GM12878 (cell line): ENCODE results near the gene NAT8L. TPM values are rescaled to one million over a fixed set of nuclear protein-coding genes. Genes with fewer than 3 reads are reported as not detected.

ENCODE experiments used
- ATAC-seq: fragments of 200-7000 bp; cut with Tn5 transposase; 3 replicates; pipeline ENCODE4 v1.9.1; 2020; ENCODE audit warnings: mild to moderate bottlenecking, moderate library complexity
- BruUV-seq: library from RNA; stranded (reverse); fragments of 400-500 nt; replicated peaks from 2 replicates; lab custom pipeline; 2021; lab: Mats Ljungman, UMichigan
- CTCF ChIA-PET: fragments of 300-600 bp; sonication (Branson Sonifier 250); formaldehyde crosslinking; extraction: SDS; loops from one replicate; lab custom pipeline; 2021; ENCODE audit warnings: inconsistent platforms; lab: Yijun Ruan, JAX
- POLR2A ChIA-PET: fragments of 350-600 bp; formaldehyde crosslinking; extraction: SDS; loops from one replicate; lab custom pipeline; 2021; ENCODE audit warnings: inconsistent platforms; lab: Charles Lee
- RAD21 ChIA-PET: fragments of 300-600 bp; sonication (Branson Sonifier 250); formaldehyde crosslinking; loops from one replicate; lab custom pipeline; 2023; ENCODE audit warnings: antibody characterized with exemption; ENCODE audit not compliant: unreplicated experiment; lab: Charles Lee
- SMC1A ChIA-PET: fragments of 300-600 bp; sonication (Branson Sonifier 250); formaldehyde crosslinking; loops from one replicate; lab custom pipeline; 2023; ENCODE audit not compliant: unreplicated experiment, uncharacterized antibody; lab: Charles Lee
- DNase-seq: peaks from one replicate; pipeline ENCODE4 v3.0.0-alpha.2; 2011; ENCODE audit warnings: low read depth, low spot score
- FAIRE-seq: peaks from 3 replicates; lab custom pipeline; 2011; peaks lifted over from hg19 to GRCh38; lab: Jason Lieb, UNC
- H2AFZ ChIP-seq: 2 replicates; pipeline ENCODE4 v1.6.0; 2011; ENCODE audit warnings: low read depth, low read length, control low read depth; ENCODE audit not compliant: control insufficient read depth
- H3K27ac ChIP-seq: 2 replicates; pipeline ENCODE4 v1.5.1; 2011; ENCODE audit warnings: control low read depth; ENCODE audit not compliant: control insufficient read depth, insufficient read depth
- H3K27me3 ChIP-seq, 2 experiments: replicated peaks in 1 of 2; 2 replicates each; pipeline versions ENCODE4 v1.6.0 to v1.6.1; 2011; ENCODE audit warnings: low read length in 1 of 2; ENCODE audit not compliant: control insufficient read depth in 2 of 2, insufficient read depth in 2 of 2
- H3K36me3 ChIP-seq, 2 experiments: 2 replicates each; pipeline ENCODE4 v1.5.1; 2011; ENCODE audit warnings: low read length in 1 of 2; ENCODE audit not compliant: control insufficient read depth in 2 of 2, insufficient read depth in 2 of 2
- H3K4me1 ChIP-seq: 2 replicates; pipeline ENCODE4 v1.6.1; 2011; ENCODE audit warnings: mild to moderate bottlenecking, low read length, moderate library complexity, mixed read lengths; ENCODE audit not compliant: control insufficient read depth, insufficient read depth
- H3K4me2 ChIP-seq: 2 replicates; pipeline ENCODE4 v1.6.0; 2011; ENCODE audit warnings: control low read depth; ENCODE audit not compliant: control insufficient read depth, insufficient read depth
- H3K4me3 ChIP-seq: fragments of 200-600 bp; sonication (generic); 2 replicates; pipeline ENCODE4 v1.5.1; 2016
- H3K79me2 ChIP-seq: 2 replicates; pipeline ENCODE4 v1.6.0; 2011; ENCODE audit warnings: low read length; ENCODE audit not compliant: control insufficient read depth, insufficient read depth
- H3K9ac ChIP-seq: 2 replicates; pipeline ENCODE4 v1.8.0; 2011; ENCODE audit warnings: low read length, control low read depth, mixed read lengths; ENCODE audit not compliant: control insufficient read depth, insufficient read depth
- H3K9me3 ChIP-seq: replicated peaks from 3 replicates; pipeline ENCODE4 v1.5.1; 2011; ENCODE audit warnings: mild to moderate bottlenecking, low read length; ENCODE audit not compliant: control insufficient read depth, insufficient read depth
- H4K20me1 ChIP-seq: 2 replicates; pipeline ENCODE4 v1.6.0; 2011; ENCODE audit not compliant: control insufficient read depth, insufficient read depth
- ASH2L ChIP-seq: fragments of 300-600, 200-600 bp; sonication (generic); IDR thresholded peaks from 2 replicates; pipeline ENCODE4 v1.6.1; 2017; ENCODE audit warnings: low read depth, mild to moderate bottlenecking, borderline replicate concordance
- CBFB ChIP-seq: IDR thresholded peaks from 2 replicates; pipeline ENCODE4 v1.6.1; 2016; ENCODE audit warnings: antibody characterized with exemption, low read depth
- CBX5 ChIP-seq: sonication (generic); IDR thresholded peaks from 2 replicates; pipeline ENCODE4 v1.6.1; 2016; ENCODE audit warnings: low read depth, moderate library complexity, mild to moderate bottlenecking, inconsistent platforms
- FOXK2 ChIP-seq: fragments of 450-650 bp; IDR thresholded peaks from 2 replicates; pipeline ENCODE4 v1.6.1; 2017; ENCODE audit warnings: mild to moderate bottlenecking, moderate library complexity
- IRF4 ChIP-seq: IDR thresholded peaks from 2 replicates; pipeline ENCODE4 v1.6.1; 2011; ENCODE audit warnings: low read depth, low read length
- KAT2A ChIP-seq: conservative IDR thresholded peaks from 2 replicates; pipeline ENCODE4 v1.6.1; 2011; ENCODE audit warnings: low read depth, low read length; ENCODE audit not compliant: control insufficient read depth
- MEF2B ChIP-seq: fragments of 450-650 bp; IDR thresholded peaks from 2 replicates; pipeline ENCODE4 v1.6.1; 2018; ENCODE audit warnings: mild to moderate bottlenecking, moderate library complexity; ENCODE audit not compliant: partially characterized antibody, poor library complexity, severe bottlenecking
- NFXL1 ChIP-seq: fragments of 450-650 bp; IDR thresholded peaks from 2 replicates; pipeline ENCODE4 v1.6.1; 2017; ENCODE audit warnings: antibody characterized with exemption, mild to moderate bottlenecking, borderline replicate concordance
- PML ChIP-seq: IDR thresholded peaks from 2 replicates; pipeline ENCODE4 v1.6.1; 2012; ENCODE audit warnings: low read length, inconsistent platforms
- POLR2AphosphoS5 ChIP-seq: IDR thresholded peaks from 2 replicates; pipeline ENCODE4 v1.6.1; 2011; ENCODE audit warnings: mild to moderate bottlenecking, low read length, inconsistent platforms
- SIX5 ChIP-seq: IDR thresholded peaks from 2 replicates; pipeline ENCODE4 v1.6.1; 2011; ENCODE audit warnings: mild to moderate bottlenecking, low read depth, low read length, moderate library complexity; ENCODE audit not compliant: severe bottlenecking
- ZNF622 ChIP-seq: fragments of 450-650 bp; IDR thresholded peaks from 2 replicates; pipeline ENCODE4 v1.6.1; 2017; ENCODE audit warnings: mild to moderate bottlenecking, inconsistent platforms
- WGBS: methylation state at CpG from one replicate; pipeline ENCODE4 v1.1.6; 2016; ENCODE audit warnings: low lambda C conversion rate; ENCODE audit not compliant: insufficient replicate concordance, insufficient coverage; ENCODE audit errors: missing lambda C conversion rate; 5-methylcytosine and 5-hydroxymethylcytosine counted together
- in situ Hi-C: fragments of 300-500 bp; cut with MboI; formaldehyde crosslinking; loops from 9 replicates; pipeline ENCODE4 v1.14.3; 2018; ENCODE audit warnings: mixed read lengths
- intact Hi-C: fragments of 100-400 bp; cut with micrococcal nuclease; formaldehyde crosslinking; loops from one replicate; pipeline ENCODE4 v1.14.2; 2022; ENCODE audit not compliant: unreplicated experiment
- polyA plus RNA-seq, 11 experiments: library from polyadenylated mRNA; depleted of rRNA in 4 of 11; unstranded in 6 of 11; stranded (reverse) in 5 of 11; fragments of >200 nt; fragmentation: Nextera tagmentation in 4 of 11; fragmentation: Illumina TruSeq in 1 of 11; extraction: Ambion mirVana in 4 of 11; extraction: Trizol in 1 of 11; gene quantifications; 1 replicate in 1 of 11; 2 replicates in 10 of 11; pipeline versions ENCODE4 v1.2.1 to v1.2.3, GENCODE V29; 2011 to 2016; ENCODE audit warnings: inconsistent platforms in 2 of 11, missing spikeins in 2 of 11, low read depth in 1 of 11
- total RNA-seq, 4 experiments: library from RNA; depleted of rRNA in 3 of 4; stranded (reverse); fragments of >200 nt in 3 of 4; fragmentation: Illumina TruSeq in 1 of 4; extraction: Trizol in 1 of 4; gene quantifications; 2 replicates each; pipeline versions ENCODE4 v1.2.1 to v1.2.3, GENCODE V29; 2013 to 2021
- TF ChIP-seq, protein P1 (sequence below): IDR thresholded peaks from 2 replicates; pipeline ENCODE4 v1.6.1; 2012; ENCODE audit warnings: low read depth, low read length, improper control_type of control experiment
- TF ChIP-seq, protein P2 (sequence below): IDR thresholded peaks from 2 replicates; pipeline ENCODE4 v1.6.1; 2012; ENCODE audit warnings: mild to moderate bottlenecking, low read depth, low read length
- TF ChIP-seq, protein P3 (sequence below): fragments of 450-650 bp; IDR thresholded peaks from 2 replicates; pipeline ENCODE4 v1.6.1; 2018; ENCODE audit warnings: borderline replicate concordance, mild to moderate bottlenecking; ENCODE audit not compliant: partially characterized antibody
- TF ChIP-seq, protein P4 (sequence below): fragments of 450-650 bp; IDR thresholded peaks from 2 replicates; pipeline ENCODE4 v1.6.1; 2017; ENCODE audit warnings: mild to moderate bottlenecking

Gene NAT8L
- total and polyA plus RNA-seq, 10 of the 15 experiments (the other 5 are each of a cell fraction or from before 2014, with no cell fraction given) = 0.01 to 0.31 (median 0.11) TPM; not detected in 5

DNA sequence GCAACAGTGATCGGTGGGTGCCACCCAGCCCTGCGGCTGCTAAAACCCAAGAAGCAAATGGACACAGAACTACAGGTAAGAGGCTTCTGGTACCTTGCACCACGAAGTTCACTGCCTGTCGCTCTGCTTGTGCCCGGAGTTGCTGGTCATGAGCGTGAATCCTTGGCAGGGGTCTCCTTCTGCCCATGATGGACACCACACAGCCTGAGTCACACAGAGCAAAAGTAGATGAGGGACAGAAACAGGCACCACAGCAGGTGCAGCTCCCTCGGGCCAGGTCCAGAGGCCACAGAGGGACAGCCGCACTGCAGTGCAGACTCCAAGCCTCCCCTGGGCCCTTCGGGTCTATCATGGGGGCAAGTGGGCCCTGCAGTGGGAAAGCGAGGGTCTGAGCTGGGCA is 22.4 kb downstream of the NAT8L start (continued):
- TF ChIP-seq, protein P1, sequence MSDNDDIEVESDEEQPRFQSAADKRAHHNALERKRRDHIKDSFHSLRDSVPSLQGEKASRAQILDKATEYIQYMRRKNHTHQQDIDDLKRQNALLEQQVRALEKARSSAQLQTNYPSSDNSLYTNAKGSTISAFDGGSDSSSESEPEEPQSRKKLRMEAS = no peak
- TF ChIP-seq POLR2AphosphoS5 = no peak

DNA sequence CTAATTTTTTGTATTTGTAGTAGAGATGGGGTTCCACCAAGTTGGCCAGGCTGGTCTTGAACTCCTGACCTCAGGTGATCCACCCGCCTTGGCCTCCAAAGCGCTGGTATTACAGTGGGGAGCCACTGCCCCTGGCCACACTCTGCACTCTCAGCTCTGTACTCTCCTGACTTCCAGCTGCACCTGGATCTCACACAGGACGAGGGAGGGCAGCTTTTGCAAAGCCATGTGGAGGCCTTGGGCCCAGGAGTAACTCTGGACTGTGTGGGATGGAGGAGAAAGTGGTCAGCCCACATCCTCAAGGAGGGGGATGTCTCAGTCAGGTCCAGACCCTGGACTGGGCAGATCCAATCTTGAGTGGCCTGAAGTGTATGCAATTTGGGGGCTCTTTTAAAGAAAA is 23.0 kb downstream of the NAT8L start:
- FAIRE-seq (no peak), DNase-seq (no peak), ATAC-seq (no peak)
- SMC1A ChIA-PET = no interaction called here
- H3K36me3 ChIP-seq = no peaks in the 10 kb centered on the region
- CTCF ChIA-PET = no interaction called here
- H3K4me3 ChIP-seq = no peak overlapping the region
- no peaks in the 10 kb centered on the region for H4K20me1 ChIP-seq
- H2AFZ ChIP-seq = no peak overlapping the region
- no peak overlapping the region for H3K27ac ChIP-seq
- POLR2A ChIA-PET = no interaction called here
- BruUV-seq = no TSS peak
- intact Hi-C loops = no loop called here
- H3K4me1 ChIP-seq = peaks cover 3% of the 10 kb centered on the region
- H3K4me2 ChIP-seq = no peak overlapping the region
- no peak for TF ChIP-seq MEF2B
- no peak for TF ChIP-seq SIX5
- no peak for TF ChIP-seq FOXK2
- no peak for TF ChIP-seq PML
- no peak for TF ChIP-seq NFXL1
- TF ChIP-seq, protein P2, sequence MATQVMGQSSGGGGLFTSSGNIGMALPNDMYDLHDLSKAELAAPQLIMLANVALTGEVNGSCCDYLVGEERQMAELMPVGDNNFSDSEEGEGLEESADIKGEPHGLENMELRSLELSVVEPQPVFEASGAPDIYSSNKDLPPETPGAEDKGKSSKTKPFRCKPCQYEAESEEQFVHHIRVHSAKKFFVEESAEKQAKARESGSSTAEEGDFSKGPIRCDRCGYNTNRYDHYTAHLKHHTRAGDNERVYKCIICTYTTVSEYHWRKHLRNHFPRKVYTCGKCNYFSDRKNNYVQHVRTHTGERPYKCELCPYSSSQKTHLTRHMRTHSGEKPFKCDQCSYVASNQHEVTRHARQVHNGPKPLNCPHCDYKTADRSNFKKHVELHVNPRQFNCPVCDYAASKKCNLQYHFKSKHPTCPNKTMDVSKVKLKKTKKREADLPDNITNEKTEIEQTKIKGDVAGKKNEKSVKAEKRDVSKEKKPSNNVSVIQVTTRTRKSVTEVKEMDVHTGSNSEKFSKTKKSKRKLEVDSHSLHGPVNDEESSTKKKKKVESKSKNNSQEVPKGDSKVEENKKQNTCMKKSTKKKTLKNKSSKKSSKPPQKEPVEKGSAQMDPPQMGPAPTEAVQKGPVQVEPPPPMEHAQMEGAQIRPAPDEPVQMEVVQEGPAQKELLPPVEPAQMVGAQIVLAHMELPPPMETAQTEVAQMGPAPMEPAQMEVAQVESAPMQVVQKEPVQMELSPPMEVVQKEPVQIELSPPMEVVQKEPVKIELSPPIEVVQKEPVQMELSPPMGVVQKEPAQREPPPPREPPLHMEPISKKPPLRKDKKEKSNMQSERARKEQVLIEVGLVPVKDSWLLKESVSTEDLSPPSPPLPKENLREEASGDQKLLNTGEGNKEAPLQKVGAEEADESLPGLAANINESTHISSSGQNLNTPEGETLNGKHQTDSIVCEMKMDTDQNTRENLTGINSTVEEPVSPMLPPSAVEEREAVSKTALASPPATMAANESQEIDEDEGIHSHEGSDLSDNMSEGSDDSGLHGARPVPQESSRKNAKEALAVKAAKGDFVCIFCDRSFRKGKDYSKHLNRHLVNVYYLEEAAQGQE = no peak
- TF ChIP-seq, protein P3, sequence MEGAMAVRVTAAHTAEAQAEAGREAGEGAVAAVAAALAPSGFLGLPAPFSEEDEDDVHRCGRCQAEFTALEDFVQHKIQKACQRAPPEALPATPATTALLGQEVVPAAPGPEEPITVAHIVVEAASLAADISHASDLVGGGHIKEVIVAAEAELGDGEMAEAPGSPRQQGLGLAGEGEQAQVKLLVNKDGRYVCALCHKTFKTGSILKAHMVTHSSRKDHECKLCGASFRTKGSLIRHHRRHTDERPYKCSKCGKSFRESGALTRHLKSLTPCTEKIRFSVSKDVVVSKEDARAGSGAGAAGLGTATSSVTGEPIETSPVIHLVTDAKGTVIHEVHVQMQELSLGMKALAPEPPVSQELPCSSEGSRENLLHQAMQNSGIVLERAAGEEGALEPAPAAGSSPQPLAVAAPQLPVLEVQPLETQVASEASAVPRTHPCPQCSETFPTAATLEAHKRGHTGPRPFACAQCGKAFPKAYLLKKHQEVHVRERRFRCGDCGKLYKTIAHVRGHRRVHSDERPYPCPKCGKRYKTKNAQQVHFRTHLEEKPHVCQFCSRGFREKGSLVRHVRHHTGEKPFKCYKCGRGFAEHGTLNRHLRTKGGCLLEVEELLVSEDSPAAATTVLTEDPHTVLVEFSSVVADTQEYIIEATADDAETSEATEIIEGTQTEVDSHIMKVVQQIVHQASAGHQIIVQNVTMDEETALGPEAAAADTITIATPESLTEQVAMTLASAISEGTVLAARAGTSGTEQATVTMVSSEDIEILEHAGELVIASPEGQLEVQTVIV = no peak
- no peak for TF ChIP-seq ZNF622
- TF ChIP-seq ASH2L = no peak
- TF ChIP-seq CBX5 = no peak
- TF ChIP-seq KAT2A = no peak
- TF ChIP-seq, protein P4, sequence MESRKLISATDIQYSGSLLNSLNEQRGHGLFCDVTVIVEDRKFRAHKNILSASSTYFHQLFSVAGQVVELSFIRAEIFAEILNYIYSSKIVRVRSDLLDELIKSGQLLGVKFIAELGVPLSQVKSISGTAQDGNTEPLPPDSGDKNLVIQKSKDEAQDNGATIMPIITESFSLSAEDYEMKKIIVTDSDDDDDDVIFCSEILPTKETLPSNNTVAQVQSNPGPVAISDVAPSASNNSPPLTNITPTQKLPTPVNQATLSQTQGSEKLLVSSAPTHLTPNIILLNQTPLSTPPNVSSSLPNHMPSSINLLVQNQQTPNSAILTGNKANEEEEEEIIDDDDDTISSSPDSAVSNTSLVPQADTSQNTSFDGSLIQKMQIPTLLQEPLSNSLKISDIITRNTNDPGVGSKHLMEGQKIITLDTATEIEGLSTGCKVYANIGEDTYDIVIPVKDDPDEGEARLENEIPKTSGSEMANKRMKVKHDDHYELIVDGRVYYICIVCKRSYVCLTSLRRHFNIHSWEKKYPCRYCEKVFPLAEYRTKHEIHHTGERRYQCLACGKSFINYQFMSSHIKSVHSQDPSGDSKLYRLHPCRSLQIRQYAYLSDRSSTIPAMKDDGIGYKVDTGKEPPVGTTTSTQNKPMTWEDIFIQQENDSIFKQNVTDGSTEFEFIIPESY = no peak
- no peak for TF ChIP-seq IRF4
- TF ChIP-seq CBFB = no peak
- H3K79me2 ChIP-seq = no peaks in the 10 kb centered on the region
- peaks cover 0 to 2% of the 10 kb centered on the region in 2 experiments; a peak in 2 of 4 replicates for H3K27me3 ChIP-seq
- WGBS = 49% methylated on average over 3 of the region's 3 CpGs
- H3K9ac ChIP-seq = no peak overlapping the region
- RAD21 ChIA-PET = no interaction called here
- no peaks in the 10 kb centered on the region for H3K9me3 ChIP-seq
- in situ Hi-C loops = no loop called here
